Measurements from ENCODE around the gene SERPINA12. TPM values are rescaled to one million over a fixed set of nuclear protein-coding genes. Genes with fewer than 3 reads are reported as not detected.

SERPINA12 gene
- total and polyA plus RNA-seq, 2 of the 13 experiments (the other 11 are each of a cell fraction or from before 2014, with no cell fraction given), result 0.08 TPM; not detected in 1

- TF ChIP-seq MZF1 (CRISPR knock-in tag; IDR thresholded peaks at IDR 0.05; ENCODE audit: borderline replicate concordance) (no peak), ZNF263 (CRISPR knock-in tag; IDR thresholded peaks at IDR 0.05) (peak; percentile 68; the same call in 1 of the 2 replicates), NR2C2 (CRISPR knock-in tag; IDR thresholded peaks at IDR 0.05; ENCODE audit: borderline replicate concordance) (no peak), ZSCAN12 (CRISPR knock-in tag; IDR thresholded peaks at IDR 0.05) (no peak), PLSCR1 (CRISPR knock-in tag; IDR thresholded peaks at IDR 0.05; ENCODE audit: borderline replicate concordance) (no peak), ZNF770 (CRISPR knock-in tag; IDR thresholded peaks at IDR 0.05) (no peak), ZNF317 (CRISPR knock-in tag; IDR thresholded peaks at IDR 0.05) (0 out of 2 replicates have a peak, but pooled peaks have one; percentile 22), ATF3 (CRISPR knock-in tag; IDR thresholded peaks at IDR 0.05) (0 out of 2 replicates have a peak, but pooled peaks have one; percentile 57), ZNF143 (CRISPR knock-in tag; IDR thresholded peaks at IDR 0.05) (0 out of 2 replicates have a peak, but pooled peaks have one; percentile 32), ZNF556 (CRISPR knock-in tag; IDR thresholded peaks at IDR 0.05; ENCODE audit: borderline replicate concordance) (peak; percentile 66; the same call in 1 of the 2 replicates), ZFX (CRISPR knock-in tag; IDR thresholded peaks at IDR 0.05; ENCODE audit: low read depth) (peak; percentile 61), YEATS2 (CRISPR knock-in tag; IDR thresholded peaks at IDR 0.05; ENCODE audit: borderline replicate concordance) (peak; percentile 55; the same call in 1 of the 2 replicates), PPARG (CRISPR knock-in tag; conservative IDR thresholded peaks at IDR 0.05) (0 out of 2 replicates have a peak, but pooled peaks have one; percentile 19), MED1 (CRISPR knock-in tag; IDR thresholded peaks at IDR 0.05) (peak; percentile 84), GMEB2 (CRISPR knock-in tag; IDR thresholded peaks at IDR 0.05; ENCODE audit: low read depth) (no peak), POLR2AphosphoS5 (IDR thresholded peaks at IDR 0.05; ENCODE audit: low read depth, low read length) (peak; percentile 27; the same call in 1 of the 2 replicates), MIXL1 (CRISPR knock-in tag; IDR thresholded peaks at IDR 0.05) (0 out of 2 replicates have a peak, but pooled peaks have one; percentile 28), CCAR2 (optimal IDR thresholded peaks at IDR 0.05; ENCODE audit: low read depth, low read length) (no peak)
- TF ChIP-seq, protein P1, sequence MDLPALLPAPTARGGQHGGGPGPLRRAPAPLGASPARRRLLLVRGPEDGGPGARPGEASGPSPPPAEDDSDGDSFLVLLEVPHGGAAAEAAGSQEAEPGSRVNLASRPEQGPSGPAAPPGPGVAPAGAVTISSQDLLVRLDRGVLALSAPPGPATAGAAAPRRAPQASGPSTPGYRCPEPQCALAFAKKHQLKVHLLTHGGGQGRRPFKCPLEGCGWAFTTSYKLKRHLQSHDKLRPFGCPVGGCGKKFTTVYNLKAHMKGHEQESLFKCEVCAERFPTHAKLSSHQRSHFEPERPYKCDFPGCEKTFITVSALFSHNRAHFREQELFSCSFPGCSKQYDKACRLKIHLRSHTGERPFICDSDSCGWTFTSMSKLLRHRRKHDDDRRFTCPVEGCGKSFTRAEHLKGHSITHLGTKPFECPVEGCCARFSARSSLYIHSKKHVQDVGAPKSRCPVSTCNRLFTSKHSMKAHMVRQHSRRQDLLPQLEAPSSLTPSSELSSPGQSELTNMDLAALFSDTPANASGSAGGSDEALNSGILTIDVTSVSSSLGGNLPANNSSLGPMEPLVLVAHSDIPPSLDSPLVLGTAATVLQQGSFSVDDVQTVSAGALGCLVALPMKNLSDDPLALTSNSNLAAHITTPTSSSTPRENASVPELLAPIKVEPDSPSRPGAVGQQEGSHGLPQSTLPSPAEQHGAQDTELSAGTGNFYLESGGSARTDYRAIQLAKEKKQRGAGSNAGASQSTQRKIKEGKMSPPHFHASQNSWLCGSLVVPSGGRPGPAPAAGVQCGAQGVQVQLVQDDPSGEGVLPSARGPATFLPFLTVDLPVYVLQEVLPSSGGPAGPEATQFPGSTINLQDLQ (CRISPR knock-in tag; IDR thresholded peaks at IDR 0.05), result no peak
These were observed 33.0 kb upstream of the SERPINA12 start (continued) for GRCh38 chr14:94542111-94542810.

Measured in HepG2 (cell line).